Activated CD4-positive, alpha-beta T cell treated with anti-CD3 and anti-CD28 coated beads, Interleukin-2, amount 50 U/mL, for 16 hours (primary cell): ENCODE results near the gene RERE.

ENCODE experiments used
- DNase-seq: peaks from one replicate; pipeline ENCODE4 v3.0.0-alpha.2; 2020

Gene RERE

DNA sequence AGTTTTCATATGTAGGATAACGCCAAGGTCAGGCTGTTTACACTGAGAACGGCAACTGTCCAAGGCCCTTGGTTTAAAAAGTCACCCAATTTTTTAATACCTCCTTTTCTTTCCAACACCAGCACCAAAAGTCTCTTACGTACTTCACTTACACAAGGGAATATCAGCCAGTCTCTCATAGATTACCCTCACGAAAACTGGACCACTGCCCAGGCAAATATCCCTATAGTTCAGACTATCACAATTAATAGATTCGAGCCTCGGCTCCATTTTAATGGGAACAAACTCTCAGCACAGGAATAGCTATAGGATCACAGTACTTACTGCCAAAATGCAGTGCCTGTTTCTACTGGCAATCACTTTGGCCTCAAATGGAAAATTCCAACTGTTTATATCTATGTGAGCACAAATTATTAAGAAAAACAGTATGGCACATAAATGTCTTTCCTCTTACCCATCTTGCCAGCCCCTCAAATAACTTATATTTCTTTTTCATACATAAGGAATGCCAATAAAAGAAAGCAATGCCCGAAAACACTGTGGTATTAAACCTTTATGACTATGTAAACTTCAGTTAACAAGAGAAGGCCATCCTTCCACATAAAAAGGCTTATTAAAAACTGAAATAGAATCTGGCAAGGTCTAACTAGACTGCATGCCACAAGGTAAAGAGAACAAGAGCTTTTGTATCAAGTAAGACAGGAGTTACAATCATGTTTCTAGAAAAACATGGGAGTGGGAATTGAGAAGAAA is 401.7 kb downstream of the RERE start:
- DNase-seq: no peak

DNA sequence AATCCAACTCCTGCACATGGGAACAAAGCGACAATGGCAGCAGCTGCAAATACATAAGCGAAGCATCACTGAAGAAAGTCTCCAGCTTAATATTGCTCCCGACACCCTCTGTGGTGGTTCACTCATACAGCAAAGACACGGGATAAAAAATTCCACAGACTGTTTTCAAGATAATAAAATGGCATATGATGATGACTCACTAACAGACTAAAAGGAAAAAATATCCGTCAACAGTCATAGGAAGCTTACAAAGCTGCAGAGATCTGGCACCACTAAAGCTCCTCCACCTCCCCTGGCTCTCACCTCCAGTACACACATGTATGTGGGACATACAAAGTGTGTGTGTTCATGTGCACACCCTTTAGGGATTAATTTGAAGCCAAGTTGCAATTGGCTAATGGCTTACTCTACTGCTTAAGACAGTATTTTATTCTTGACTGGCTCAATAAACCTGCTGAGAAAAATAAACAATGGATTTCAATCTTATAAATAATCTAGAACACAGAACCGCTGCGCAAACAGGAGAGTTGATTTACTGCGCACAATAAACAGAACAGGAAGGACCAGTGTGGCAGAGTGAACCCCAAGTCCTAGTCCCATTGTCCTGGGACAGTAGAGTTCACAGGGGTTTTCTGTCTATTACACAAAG is 405.1 kb downstream of the RERE start:
- no peak for DNase-seq

DNA sequence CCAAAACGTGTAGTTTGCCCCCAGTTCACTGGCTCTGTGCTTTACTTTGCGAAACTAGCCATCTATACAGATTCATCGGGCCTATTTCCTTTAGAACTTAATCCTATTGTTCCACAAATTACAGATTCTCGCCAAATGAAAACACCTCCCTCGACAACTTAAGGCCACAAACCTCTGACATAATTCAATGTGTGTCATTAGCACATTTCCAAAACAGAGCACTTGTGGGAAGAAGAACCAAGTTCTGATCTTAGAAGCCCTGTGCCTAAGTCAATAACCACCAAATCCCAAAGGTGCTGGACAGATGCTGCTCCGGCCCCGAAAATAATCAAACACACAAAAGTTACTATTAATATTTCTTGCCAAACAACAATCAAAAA is 405.6 kb downstream of the RERE start:
- DNase-seq: no peak

DNA sequence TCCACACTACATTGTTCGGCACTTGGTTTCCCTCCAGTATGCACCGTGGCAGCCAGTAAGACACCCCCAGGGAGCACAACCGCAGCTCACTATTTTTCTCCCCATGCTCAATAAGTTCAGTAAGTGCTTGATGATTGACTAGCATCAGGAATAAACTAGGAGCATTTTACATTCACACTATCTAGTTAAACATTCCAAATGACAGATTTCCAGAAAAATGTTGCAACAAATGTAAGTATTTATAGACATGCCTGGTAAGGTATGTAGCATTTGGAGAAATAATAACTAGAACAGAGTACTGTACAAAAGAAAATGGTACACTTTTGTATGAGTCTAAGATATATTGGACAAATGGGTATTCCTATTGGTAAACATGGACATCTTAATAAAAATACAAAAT is 406.6 kb downstream of the RERE start:
- no peak for DNase-seq

DNA sequence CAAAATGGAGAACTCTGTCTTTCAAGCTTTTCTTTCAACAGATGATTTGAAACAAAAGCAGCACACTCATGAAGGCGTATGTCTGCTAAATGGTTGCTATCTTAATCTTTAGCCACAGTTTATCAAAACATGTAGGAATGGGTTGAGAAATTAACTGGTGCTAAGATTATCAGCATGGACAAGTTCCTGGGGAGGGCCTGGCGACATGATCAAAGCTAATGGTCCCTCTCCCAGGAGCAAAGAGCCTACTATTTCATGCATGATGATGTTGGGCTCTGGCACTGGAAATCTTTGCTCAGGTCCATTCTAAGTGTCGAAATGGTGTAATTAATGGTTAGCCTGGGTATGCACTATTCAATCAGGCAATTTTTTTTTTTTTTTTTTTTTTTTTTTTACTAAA is 407.8 kb downstream of the RERE start:
- no peak for DNase-seq

DNA sequence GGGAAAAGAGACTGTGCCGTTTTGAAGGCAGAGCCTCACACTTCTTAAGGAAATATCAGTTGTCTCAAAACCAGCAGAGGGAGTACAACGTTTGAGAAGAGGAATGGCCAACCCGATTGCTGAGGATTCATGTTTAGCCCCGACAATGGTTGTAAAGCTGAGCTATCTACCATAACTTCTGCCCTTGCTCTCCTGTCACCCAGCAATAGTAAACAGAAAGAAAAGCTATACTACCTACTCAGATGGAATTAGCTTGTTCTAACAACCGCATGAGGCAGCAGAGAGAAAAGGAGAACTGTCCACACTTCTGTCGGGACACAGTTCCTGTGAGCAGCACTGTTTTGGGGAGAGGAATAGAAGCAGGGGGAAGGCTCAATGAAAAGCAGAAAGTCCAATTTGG is 408.3 kb downstream of the RERE start:
- DNase-seq: no peak

DNA sequence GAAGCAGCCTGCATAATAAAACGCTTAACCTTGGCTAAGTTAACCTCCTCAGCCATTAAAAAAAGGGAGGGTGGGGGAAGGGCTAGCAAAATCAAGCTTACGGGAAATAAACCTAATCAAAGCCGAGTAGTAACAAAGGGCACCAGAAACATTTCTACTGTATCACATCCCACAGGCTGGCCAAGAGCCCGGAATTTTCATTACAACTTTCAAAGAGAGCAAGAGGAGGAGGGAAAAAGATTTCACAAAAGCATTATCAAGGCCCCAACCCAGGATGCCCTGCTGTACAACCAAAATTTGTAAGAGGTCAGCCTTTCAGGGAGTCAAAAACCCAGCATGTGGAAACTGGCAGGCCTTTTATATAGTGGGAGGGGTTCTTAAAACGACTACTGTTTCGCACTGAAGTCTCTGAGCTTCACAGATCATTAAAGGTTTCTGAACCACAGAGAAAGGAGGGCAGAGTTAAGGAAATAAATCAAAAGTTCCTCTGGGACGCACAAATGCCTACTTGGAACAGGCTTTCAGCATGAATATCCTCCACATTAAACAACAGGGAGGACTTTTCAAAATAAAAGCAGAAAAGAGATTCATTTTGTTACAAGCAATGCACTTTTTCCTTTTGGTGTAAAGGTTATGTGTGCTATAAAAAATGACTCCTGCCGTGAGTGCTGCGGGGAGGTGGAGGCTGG is 409.1 kb downstream of the RERE start:
- DNase-seq: no peak

DNA sequence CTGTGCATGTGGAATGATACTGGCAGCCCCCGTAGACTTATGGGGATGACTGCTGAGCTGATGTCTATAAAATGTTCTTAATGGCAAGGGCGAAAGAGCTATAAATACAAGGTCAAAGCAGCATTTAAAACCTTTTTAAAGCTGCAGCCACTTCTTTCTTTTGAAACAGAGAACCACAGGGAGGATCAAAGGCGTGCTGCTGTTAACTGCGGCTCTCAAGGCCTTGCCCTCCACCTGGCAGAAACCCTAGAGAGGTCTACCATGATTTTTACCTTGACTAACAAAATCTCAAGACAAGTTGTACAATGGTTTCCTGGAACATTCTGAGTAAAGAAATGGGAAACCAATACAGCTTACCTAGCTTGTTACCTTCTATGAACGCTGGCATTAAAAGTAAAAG is 409.8 kb downstream of the RERE start:
- DNase-seq: no peak

- DNase-seq: no peak
These were observed 410.5 kb downstream of the RERE start for GRCh38 chr1:8406960-8407359.

GRCh38 chr1:8406011-8406410 is 411.4 kb downstream of the RERE start:
- no peak for DNase-seq

GRCh38 chr1:8404460-8405370 is 412.7 kb downstream of the RERE start:
- DNase-seq: no peak

DNA sequence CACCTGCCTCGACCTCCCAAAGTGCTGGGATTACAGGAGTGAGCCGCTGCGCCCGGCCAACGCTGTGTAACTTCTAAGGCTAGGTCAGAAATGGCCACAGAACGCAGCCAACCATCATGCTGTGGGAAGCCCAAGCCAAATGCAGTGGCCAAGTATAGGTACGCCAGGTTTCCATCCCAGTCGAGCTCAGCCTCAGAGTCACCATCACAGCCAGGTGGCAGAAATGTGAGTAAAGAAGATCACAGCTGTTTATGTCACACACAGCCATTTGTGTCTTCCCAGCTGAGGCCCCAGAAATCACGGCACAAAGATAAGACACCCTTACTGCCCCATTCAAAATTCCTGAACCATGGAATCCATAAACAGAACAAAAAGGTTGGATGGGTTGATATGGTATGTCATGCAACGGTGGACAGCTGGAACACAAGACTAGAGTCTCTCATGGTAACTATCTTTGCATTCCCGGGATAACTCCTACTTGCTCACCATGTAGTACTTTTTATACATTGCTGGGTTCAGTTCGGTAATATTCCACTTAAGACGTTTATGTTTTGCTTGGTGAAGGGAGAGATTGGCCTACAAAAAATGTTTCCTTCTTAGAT is 415.2 kb downstream of the RERE start:
- no peak for DNase-seq

- no peak for DNase-seq
These were observed 418.8 kb downstream of the RERE start for GRCh38 chr1:8398677-8399076.

DNA sequence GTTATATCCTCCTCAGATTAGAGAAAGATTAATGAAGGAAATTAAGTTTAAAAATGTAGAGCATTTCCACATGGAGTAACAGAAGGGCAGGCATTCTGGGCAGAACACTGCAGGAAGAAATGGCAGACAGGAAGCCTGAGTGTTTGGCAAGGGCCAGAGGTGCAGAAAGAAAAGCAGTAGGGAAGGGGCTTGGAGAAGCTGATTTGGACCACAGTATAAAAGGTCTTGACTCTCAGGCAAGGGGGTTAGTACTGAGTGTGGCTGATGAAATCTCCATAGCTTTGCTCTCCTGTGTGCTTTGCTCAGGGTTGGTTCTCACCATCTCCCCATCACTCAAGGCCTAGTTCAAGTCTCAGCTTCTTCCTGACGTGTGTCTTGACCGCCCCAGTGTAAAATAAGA is 419.4 kb downstream of the RERE start:
- no peak for DNase-seq

- peak; percentile 71 for DNase-seq
These were observed 419.9 kb downstream of the RERE start for GRCh38 chr1:8397511-8397910.

GRCh38 chr1:8396786-8397406 is 420.5 kb downstream of the RERE start:
- peak; percentile 69 for DNase-seq

- DNase-seq: no peak
These were observed 421.2 kb downstream of the RERE start for GRCh38 chr1:8396083-8396785.

- DNase-seq: peak; percentile 56
These were observed 422.0 kb downstream of the RERE start for GRCh38 chr1:8395433-8395866.

DNA sequence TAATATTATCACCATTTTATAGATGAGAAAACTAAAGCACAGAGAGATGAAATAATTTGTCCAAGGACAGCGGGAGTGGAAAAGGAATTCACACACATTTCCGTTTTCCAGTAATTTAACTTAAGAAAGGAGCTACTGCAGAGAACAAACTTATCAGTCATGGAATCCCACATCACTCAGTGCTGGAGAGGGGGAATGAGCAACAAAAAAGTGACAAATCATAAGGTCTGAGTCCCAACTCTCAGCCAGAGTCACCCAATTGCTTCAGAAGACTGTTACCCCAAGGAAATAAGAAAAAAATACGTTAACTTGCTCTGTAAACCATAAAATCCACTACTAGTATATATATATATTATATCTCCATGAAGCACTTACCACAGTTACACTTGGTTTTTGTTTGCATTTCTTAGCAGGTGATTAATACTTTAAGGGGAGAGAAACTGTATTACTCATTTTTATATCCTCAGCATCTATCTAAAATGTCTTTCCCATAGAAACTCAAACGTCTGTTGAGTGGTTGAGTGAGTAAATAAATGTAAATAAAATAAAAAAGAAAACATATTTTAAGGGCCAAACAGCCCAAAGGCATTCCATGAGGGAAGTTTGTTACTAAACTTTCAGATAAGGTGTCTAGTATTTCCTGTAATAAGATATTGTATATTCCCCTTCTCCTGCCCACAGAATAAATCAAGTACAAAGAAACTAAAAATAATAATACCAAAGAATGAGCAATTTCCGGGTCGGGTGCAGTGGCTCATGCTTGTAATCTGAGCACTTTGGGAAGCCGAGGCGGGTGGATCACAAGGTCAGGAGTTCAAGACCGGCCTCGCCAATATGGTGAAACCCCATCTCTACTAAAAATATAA is 422.8 kb downstream of the RERE start:
- DNase-seq: peak; percentile 28

DNA sequence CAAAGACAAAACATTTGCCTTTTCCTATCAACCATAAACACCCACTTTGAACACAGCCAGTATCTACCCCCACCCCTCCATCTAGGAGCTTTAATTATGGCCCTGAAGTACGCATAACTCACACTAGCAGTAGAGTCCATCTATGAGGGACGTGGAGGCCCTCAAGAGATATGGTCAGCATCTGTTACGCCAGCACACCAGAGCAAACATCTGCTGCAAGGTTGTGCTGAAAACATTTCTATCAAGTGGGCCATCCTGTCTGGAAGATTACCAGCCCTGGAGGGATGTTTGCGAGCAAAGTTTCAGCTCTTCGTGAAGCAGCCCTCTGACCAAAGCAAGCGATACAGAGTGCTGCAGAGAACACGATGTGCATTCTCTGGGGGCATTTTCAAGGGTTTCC is 424.9 kb downstream of the RERE start:
- DNase-seq: no peak

- DNase-seq: no peak
These were observed 426.7 kb downstream of the RERE start for GRCh38 chr1:8390707-8391106.
